Measurements from ENCODE around the gene GAL3ST2.

DNA sequence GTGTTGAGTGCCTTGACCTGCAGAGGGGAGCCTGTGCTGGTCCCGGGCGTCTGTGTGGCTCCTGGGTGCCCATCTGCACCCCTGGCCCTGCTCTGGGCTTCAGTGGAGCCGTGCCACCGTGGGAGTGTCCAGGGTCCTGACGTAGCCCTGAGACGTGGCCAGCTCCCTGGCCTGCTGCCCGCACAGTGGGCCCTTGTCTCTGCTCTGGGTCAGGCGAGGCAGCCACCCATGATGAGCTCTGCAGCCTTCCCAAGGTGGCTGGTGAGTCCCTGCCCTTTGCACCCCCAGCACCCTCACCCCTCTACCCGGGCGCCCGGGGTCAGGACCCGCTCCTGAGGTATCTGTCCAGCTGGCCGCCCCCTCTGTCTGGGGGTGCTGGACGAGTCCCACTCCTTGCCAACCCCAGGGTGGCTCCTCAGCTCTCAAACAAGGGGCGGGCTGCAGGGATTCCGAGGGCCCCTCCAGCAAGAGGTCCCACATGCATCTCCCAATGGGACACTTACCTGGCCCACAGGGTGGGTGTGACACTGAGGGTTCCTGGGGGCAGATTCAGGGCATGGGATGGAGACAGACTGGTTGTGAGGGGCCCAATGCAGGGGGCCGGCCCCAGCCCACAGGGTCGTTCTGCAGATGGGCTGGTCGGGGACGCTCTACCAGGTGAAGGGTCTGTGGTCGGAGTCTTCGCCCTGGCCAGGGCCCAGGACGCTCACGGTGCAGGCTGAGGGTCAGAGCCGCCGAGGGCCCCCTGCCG, 34.8 kb downstream of the GAL3ST2 start:
- TF ChIP-seq, protein P1, sequence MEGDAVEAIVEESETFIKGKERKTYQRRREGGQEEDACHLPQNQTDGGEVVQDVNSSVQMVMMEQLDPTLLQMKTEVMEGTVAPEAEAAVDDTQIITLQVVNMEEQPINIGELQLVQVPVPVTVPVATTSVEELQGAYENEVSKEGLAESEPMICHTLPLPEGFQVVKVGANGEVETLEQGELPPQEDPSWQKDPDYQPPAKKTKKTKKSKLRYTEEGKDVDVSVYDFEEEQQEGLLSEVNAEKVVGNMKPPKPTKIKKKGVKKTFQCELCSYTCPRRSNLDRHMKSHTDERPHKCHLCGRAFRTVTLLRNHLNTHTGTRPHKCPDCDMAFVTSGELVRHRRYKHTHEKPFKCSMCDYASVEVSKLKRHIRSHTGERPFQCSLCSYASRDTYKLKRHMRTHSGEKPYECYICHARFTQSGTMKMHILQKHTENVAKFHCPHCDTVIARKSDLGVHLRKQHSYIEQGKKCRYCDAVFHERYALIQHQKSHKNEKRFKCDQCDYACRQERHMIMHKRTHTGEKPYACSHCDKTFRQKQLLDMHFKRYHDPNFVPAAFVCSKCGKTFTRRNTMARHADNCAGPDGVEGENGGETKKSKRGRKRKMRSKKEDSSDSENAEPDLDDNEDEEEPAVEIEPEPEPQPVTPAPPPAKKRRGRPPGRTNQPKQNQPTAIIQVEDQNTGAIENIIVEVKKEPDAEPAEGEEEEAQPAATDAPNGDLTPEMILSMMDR (IDR thresholded peaks at IDR 0.05), result no peak
- TF ChIP-seq POLR2A (IDR thresholded peaks at IDR 0.05) (no peak), POLR2AphosphoS5 (IDR thresholded peaks at IDR 0.05) (no peak), EP300 (IDR thresholded peaks at IDR 0.05) (no peak)

All from gastroesophageal sphincter (tissue), 3 donors.